WERI-Rb-1 (cell line): ENCODE measurements around the gene SULT1E1.

ENCODE experiments used
- DNase-seq: peaks from one replicate; pipeline ENCODE4 v3.0.0-alpha.2; 2020
- H3K27ac ChIP-seq: fragments of 250-450 bp; sonication (Bioruptor Pico); 2 replicates; pipeline ENCODE4 v1.5.1; 2020; ENCODE audit warnings: mild to moderate bottlenecking, moderate library complexity
- H3K27me3 ChIP-seq: fragments of 250-450 bp; sonication (Bioruptor Pico); 2 replicates; pipeline ENCODE4 v1.5.1; 2021; ENCODE audit warnings: mild to moderate bottlenecking, low read depth, moderate library complexity; ENCODE audit not compliant: insufficient read depth, severe bottlenecking
- H3K36me3 ChIP-seq: fragments of 250-450 bp; sonication (Bioruptor Pico); 2 replicates; pipeline ENCODE4 v1.5.1; 2020; ENCODE audit warnings: mild to moderate bottlenecking, moderate library complexity
- H3K4me3 ChIP-seq: 2 replicates; pipeline ENCODE4 v1.5.1; 2011; ENCODE audit warnings: low read depth, mild to moderate bottlenecking, control low read depth, low read length
- H3K9me3 ChIP-seq: fragments of 250-450 bp; sonication (Bioruptor Pico); 2 replicates; pipeline ENCODE4 v1.5.1; 2021; ENCODE audit warnings: mild to moderate bottlenecking, moderate library complexity; ENCODE audit not compliant: severe bottlenecking
- CTCF ChIP-seq: IDR thresholded peaks from 2 replicates; pipeline ENCODE4 v1.5.1; 2011; ENCODE audit warnings: low read depth, mild to moderate bottlenecking, control low read depth, inconsistent platforms, low read length

Gene SULT1E1

GRCh38 chr4:69843301-69843700 lies 16.6 kb downstream of the SULT1E1 start:
- no peak for DNase-seq
- Histone ChIP-seq H3K27me3 (no peaks in the 10 kb centered on the region), H3K36me3 (no peaks in the 10 kb centered on the region), H3K27ac (no peak overlapping the region), H3K9me3 (no peaks in the 10 kb centered on the region), H3K4me3 (no peak overlapping the region)
- TF ChIP-seq CTCF, result no peak

- no peak for TF ChIP-seq CTCF
- Histone ChIP-seq H3K36me3 (no peaks in the 10 kb centered on the region), H3K27me3 (no peaks in the 10 kb centered on the region), H3K9me3 (no peaks in the 10 kb centered on the region), H3K4me3 (no peak overlapping the region), H3K27ac (no peak overlapping the region)
- no peak for DNase-seq
Observed at GRCh38 chr4:69838977-69839376, 21.0 kb downstream of the SULT1E1 start.

- H3K27me3 ChIP-seq, result no peaks in the 10 kb centered on the region
- H3K36me3 ChIP-seq, result no peaks in the 10 kb centered on the region
- H3K9me3 ChIP-seq, result peaks cover 2% of the 10 kb centered on the region
- no peak for TF ChIP-seq CTCF
- H3K4me3 ChIP-seq, result no peak overlapping the region
- no peak for DNase-seq
- no peak overlapping the region for H3K27ac ChIP-seq
Observed at GRCh38 chr4:69836287-69836686, 23.7 kb downstream of the SULT1E1 start.

GRCh38 chr4:69835766-69836165 lies 24.2 kb downstream of the SULT1E1 start:
- Histone ChIP-seq H3K9me3 (peaks cover 2% of the 10 kb centered on the region), H3K4me3 (no peak overlapping the region), H3K27me3 (no peaks in the 10 kb centered on the region), H3K27ac (no peak overlapping the region), H3K36me3 (no peaks in the 10 kb centered on the region)
- no peak for TF ChIP-seq CTCF
- DNase-seq, result no peak

GRCh38 chr4:69833251-69833650 lies 26.7 kb downstream of the SULT1E1 start:
- H3K4me3 ChIP-seq, result no peak overlapping the region
- H3K36me3 ChIP-seq, result no peaks in the 10 kb centered on the region
- DNase-seq, result no peak
- no peaks in the 10 kb centered on the region for H3K27me3 ChIP-seq
- peaks cover 2% of the 10 kb centered on the region for H3K9me3 ChIP-seq
- no peak for TF ChIP-seq CTCF
- no peak overlapping the region for H3K27ac ChIP-seq

- TF ChIP-seq CTCF, result no peak
- H3K4me3 ChIP-seq, result no peak overlapping the region
- peak; percentile 24 for DNase-seq
- H3K36me3 ChIP-seq, result no peaks in the 10 kb centered on the region
- H3K27ac ChIP-seq, result no peak overlapping the region
- H3K9me3 ChIP-seq, result peaks cover 2% of the 10 kb centered on the region
- no peaks in the 10 kb centered on the region for H3K27me3 ChIP-seq
Observed at GRCh38 chr4:69832326-69833030, 27.5 kb downstream of the SULT1E1 start.
